Measurements from ENCODE around the gene SLC44A5.

DNA sequence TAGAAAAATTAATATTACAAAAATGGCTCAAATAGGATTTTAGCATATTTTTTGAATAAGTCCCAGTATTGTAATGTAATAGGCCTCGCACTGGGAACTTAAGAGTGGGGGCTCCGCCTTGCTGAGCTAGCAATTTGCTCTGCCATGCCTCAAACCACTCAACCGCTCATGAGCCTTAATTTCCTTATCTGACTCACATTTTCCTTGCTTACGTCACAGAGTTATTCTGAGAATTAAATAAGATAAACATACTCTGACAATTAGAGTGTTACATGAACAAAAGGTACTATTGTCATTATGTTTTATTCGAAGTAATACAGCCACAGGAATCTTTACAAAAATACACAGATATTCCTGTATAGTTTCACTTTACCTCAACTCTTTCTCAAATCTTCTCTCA is 108.1 kb downstream of the SLC44A5 start:
- TF ChIP-seq CTCF (IDR thresholded peaks at IDR 0.05; ENCODE audit: low read depth, low read length) (no peak), POLR2A (IDR thresholded peaks at IDR 0.05; ENCODE audit: extremely low read depth, insufficient read length) (no peak)
